H1 (cell line): ENCODE measurements around the gene HMCN2. TPM values are rescaled to one million over a fixed set of nuclear protein-coding genes. Genes with fewer than 3 reads are reported as not detected.

Experiments used
- polyA plus RNA-seq, 7 experiments: library from polyadenylated mRNA; depleted of rRNA in 3 of 7; stranded (reverse) in 5 of 7; unstranded in 2 of 7; fragments of >200 nt in 5 of 7; fragments of 200-250 nt in 2 of 7; gene quantifications; 1 replicate in 5 of 7; 2 replicates in 1 of 7; 4 replicates in 1 of 7; pipeline versions ENCODE4 v1.2.1 to v1.2.3, GENCODE V29; 2011 to 2013; ENCODE audit warnings: missing spikeins in 2 of 7, mixed read lengths in 2 of 7
- total RNA-seq: library from RNA; stranded (reverse); fragmentation: NEBNext Ultra II Directional; extraction: Animal tissue kit (Norgen Biotek cat#: 25700); gene quantifications from 2 replicates; pipeline ENCODE4 v1.2.1, GENCODE V29; 2021
- TF ChIP-seq, protein P1 (sequence below): fragments of 300-600 bp; sonication (generic); IDR thresholded peaks from 2 replicates; pipeline ENCODE4 v1.7.1; 2012; ENCODE audit warnings: low read length, moderate library complexity, mild to moderate bottlenecking, inconsistent platforms; ENCODE audit not compliant: insufficient replicate concordance

The HMCN2 gene
- total and polyA plus RNA-seq, 2 of the 8 experiments (the other 6 are each of a cell fraction or from before 2014, with no cell fraction given), result 5.0 to 9.1 TPM

GRCh38 chr9:130331061-130331460 is 65.5 kb downstream of the HMCN2 start (continued):
- TF ChIP-seq, protein P1, sequence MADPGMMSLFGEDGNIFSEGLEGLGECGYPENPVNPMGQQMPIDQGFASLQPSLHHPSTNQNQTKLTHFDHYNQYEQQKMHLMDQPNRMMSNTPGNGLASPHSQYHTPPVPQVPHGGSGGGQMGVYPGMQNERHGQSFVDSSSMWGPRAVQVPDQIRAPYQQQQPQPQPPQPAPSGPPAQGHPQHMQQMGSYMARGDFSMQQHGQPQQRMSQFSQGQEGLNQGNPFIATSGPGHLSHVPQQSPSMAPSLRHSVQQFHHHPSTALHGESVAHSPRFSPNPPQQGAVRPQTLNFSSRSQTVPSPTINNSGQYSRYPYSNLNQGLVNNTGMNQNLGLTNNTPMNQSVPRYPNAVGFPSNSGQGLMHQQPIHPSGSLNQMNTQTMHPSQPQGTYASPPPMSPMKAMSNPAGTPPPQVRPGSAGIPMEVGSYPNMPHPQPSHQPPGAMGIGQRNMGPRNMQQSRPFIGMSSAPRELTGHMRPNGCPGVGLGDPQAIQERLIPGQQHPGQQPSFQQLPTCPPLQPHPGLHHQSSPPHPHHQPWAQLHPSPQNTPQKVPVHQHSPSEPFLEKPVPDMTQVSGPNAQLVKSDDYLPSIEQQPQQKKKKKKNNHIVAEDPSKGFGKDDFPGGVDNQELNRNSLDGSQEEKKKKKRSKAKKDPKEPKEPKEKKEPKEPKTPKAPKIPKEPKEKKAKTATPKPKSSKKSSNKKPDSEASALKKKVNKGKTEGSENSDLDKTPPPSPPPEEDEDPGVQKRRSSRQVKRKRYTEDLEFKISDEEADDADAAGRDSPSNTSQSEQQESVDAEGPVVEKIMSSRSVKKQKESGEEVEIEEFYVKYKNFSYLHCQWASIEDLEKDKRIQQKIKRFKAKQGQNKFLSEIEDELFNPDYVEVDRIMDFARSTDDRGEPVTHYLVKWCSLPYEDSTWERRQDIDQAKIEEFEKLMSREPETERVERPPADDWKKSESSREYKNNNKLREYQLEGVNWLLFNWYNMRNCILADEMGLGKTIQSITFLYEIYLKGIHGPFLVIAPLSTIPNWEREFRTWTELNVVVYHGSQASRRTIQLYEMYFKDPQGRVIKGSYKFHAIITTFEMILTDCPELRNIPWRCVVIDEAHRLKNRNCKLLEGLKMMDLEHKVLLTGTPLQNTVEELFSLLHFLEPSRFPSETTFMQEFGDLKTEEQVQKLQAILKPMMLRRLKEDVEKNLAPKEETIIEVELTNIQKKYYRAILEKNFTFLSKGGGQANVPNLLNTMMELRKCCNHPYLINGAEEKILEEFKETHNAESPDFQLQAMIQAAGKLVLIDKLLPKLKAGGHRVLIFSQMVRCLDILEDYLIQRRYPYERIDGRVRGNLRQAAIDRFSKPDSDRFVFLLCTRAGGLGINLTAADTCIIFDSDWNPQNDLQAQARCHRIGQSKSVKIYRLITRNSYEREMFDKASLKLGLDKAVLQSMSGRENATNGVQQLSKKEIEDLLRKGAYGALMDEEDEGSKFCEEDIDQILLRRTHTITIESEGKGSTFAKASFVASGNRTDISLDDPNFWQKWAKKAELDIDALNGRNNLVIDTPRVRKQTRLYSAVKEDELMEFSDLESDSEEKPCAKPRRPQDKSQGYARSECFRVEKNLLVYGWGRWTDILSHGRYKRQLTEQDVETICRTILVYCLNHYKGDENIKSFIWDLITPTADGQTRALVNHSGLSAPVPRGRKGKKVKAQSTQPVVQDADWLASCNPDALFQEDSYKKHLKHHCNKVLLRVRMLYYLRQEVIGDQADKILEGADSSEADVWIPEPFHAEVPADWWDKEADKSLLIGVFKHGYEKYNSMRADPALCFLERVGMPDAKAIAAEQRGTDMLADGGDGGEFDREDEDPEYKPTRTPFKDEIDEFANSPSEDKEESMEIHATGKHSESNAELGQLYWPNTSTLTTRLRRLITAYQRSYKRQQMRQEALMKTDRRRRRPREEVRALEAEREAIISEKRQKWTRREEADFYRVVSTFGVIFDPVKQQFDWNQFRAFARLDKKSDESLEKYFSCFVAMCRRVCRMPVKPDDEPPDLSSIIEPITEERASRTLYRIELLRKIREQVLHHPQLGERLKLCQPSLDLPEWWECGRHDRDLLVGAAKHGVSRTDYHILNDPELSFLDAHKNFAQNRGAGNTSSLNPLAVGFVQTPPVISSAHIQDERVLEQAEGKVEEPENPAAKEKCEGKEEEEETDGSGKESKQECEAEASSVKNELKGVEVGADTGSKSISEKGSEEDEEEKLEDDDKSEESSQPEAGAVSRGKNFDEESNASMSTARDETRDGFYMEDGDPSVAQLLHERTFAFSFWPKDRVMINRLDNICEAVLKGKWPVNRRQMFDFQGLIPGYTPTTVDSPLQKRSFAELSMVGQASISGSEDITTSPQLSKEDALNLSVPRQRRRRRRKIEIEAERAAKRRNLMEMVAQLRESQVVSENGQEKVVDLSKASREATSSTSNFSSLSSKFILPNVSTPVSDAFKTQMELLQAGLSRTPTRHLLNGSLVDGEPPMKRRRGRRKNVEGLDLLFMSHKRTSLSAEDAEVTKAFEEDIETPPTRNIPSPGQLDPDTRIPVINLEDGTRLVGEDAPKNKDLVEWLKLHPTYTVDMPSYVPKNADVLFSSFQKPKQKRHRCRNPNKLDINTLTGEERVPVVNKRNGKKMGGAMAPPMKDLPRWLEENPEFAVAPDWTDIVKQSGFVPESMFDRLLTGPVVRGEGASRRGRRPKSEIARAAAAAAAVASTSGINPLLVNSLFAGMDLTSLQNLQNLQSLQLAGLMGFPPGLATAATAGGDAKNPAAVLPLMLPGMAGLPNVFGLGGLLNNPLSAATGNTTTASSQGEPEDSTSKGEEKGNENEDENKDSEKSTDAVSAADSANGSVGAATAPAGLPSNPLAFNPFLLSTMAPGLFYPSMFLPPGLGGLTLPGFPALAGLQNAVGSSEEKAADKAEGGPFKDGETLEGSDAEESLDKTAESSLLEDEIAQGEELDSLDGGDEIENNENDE, result no peak
